Heart left ventricle (tissue), 16 donors: ENCODE data around the gene FOXR1. TPM values are rescaled to one million over a fixed set of nuclear protein-coding genes. Genes with fewer than 3 reads are reported as not detected.

Source experiments
- ATAC-seq, 4 donors: fragments of 200-7000 bp; cut with Tn5 transposase; one replicate each; pipeline ENCODE4 v1.9.1; 2020 to 2022; ENCODE audit warnings: moderate library complexity in 4 of 4, mild to moderate bottlenecking in 3 of 4, moderate number of reproducible peaks in 1 of 4
- DNase-seq, 5 donors: peaks; one replicate each; pipeline ENCODE4 v3.0.0-alpha.2; 2020
- H3K27ac ChIP-seq, 12 donors: fragments of 200-600 bp; sonication (generic) in 4 of 12; one replicate each; pipeline versions ENCODE4 v1.5.0 to v1.8.0; 2016 to 2022; ENCODE audit warnings: mild to moderate bottlenecking in 2 of 12
- H3K27me3 ChIP-seq, 9 donors: fragments of 200-600 bp; sonication (generic) in 2 of 9; one replicate each; pipeline versions ENCODE4 v1.5.1 to v1.8.0; 2016 to 2022; ENCODE audit warnings: mild to moderate bottlenecking in 3 of 9
- H3K36me3 ChIP-seq, 9 donors: fragments of 200-600 bp; sonication (generic) in 2 of 9; one replicate each; pipeline versions ENCODE4 v1.5.0 to v1.8.0; 2018 to 2022; ENCODE audit warnings: mild to moderate bottlenecking in 2 of 9
- H3K4me1 ChIP-seq, 12 donors: fragments of 200-600 bp; sonication (generic) in 4 of 12; one replicate each; pipeline versions ENCODE4 v1.5.0 to v1.8.0; 2016 to 2022; ENCODE audit warnings: mild to moderate bottlenecking in 3 of 12
- H3K4me3 ChIP-seq, 12 donors: fragments of 200-600 bp; sonication (generic) in 4 of 12; one replicate each; pipeline versions ENCODE4 v1.5.0 to v1.8.0; 2017 to 2022; ENCODE audit warnings: mild to moderate bottlenecking in 9 of 12, moderate library complexity in 4 of 12
- H3K9me3 ChIP-seq, 12 donors: fragments of 200-600 bp; sonication (generic) in 4 of 12; one replicate each; pipeline versions ENCODE4 v1.5.0 to v1.8.0; 2016 to 2022; ENCODE audit warnings: mild to moderate bottlenecking in 1 of 12
- POLR2A ChIP-seq, 2 donors: fragments of 450-650 bp; IDR thresholded peaks; one replicate each; pipeline ENCODE4 v1.6.1; 2017; ENCODE audit warnings: antibody characterized with exemption in 2 of 2, mild to moderate bottlenecking in 2 of 2, moderate library complexity in 2 of 2
- WGBS, 4 donors: extraction: QIAGEN DNeasy Blood & Tissue Kit in 2 of 4; methylation state at CpG; one replicate each; pipeline versions ENCODE4 v1.1.5 to v1.1.7; 2013 to 2018; 5-methylcytosine and 5-hydroxymethylcytosine counted together
- intact Hi-C, 10 donors: fragments of 100-400 bp; cut with DNase I; formaldehyde crosslinking; loops; one replicate each; pipeline versions ENCODE4 v1.11.1 to v1.14.2; 2022
- microRNA-seq, 4 donors: library from miRNA; unstranded; fragments of <30 nt; microRNA quantifications; one replicate each; pipeline versions ENCODE4 to v1.2.0, GENCODE V29; 2017 to 2020
- polyA plus RNA-seq, 2 donors: library from polyadenylated mRNA; stranded (reverse); fragments of 200-250 nt; gene quantifications; one replicate each; pipeline ENCODE4 v1.2.3, GENCODE V29; 2013
- total RNA-seq, 9 donors: library from RNA; depleted of rRNA in 2 of 9; stranded (reverse); fragments of >200 nt in 2 of 9; fragmentation: NEBNext Ultra II Directional in 3 of 9; extraction: Animal tissue kit (Norgen Biotek cat#: 25700) in 3 of 9; gene quantifications; one replicate each; pipeline versions ENCODE4 v1.1.0 to v1.2.4, GENCODE V29; 2016 to 2023
- TF ChIP-seq, protein P1 (sequence below), 12 donors: fragments of 200-600 bp; sonication (generic) in 4 of 12; IDR thresholded peaks; one replicate each; pipeline versions ENCODE4 v1.5.0 to v1.8.0; 2018 to 2022; ENCODE audit warnings: antibody characterized with exemption in 12 of 12, mild to moderate bottlenecking in 5 of 12
- donor health status: ischemic (EF 13 %, LVEDD 7.1; RV severe dilation, severe dysfunction).
- donor health status: healthy with polysubstance abuse.
- donor health status: DM: no; HTN: yes; CAD: no.
- donor health status: DM: no; HTN: no; CAD: no.
- donor health status: ischemic (EF 25% LVEDD 6.9; RV normal size, moderate dysfunction).
- donor health status: ischemic (EF 25% LVEDD 5.7; RV mildly dilated, moderate dysfunction).
- donor health status: healthy.
- donor health status: DM: yes; HTN: yes; CAD: no.
- donor health status: ischemic (EF 35%, LVEDD 5.7; RV mildly dilated, moderate dysfunction).
- donor health status: nonischemic (EF 11% LVEDD 7.7; RV severe dilation, severe dysfunction).
- donor health status: DM: yes; HTN: yes; CAD: no.
- donor health status: PGD.
- donor health status: ischemic (EF 29% LVEDD 5.4; RV normal size, mild dysfunction).
- donor health status: nonischemic (EF 23%, LVEDD 6.1; RV moderate dilation, normal function).

The FOXR1 gene
- total and polyA plus RNA-seq, 11 donors: not detected

GRCh38 chr11:119029340-119030028 is 57.9 kb downstream of the FOXR1 start:
- H3K4me3 ChIP-seq: peak overlapping the region in 10 of 12 donors; percentile 67 to 95 (median 82)

DNA sequence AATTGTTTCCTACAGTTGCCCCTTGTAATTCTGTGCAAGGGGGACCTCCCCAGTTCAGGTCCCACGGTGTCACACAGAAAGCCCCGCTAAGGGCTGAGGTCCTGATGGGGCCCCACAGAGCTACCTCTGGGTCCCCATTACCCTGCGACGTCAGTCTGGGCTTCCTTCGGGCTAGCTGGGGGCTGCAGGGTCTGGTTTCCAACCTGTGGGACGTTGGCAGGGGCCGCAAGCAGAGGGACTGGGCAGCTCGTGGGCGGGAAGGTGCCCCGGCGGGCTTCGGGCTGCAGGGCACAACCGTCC is 58.4 kb downstream of the FOXR1 start:
- no peak for DNase-seq
- WGBS, 4 donors: 3 to 12% (median 9%) methylated on average over 5 to 13 of the region's 13 CpGs
- peak in 1 of 4 donors; percentile 2 for ATAC-seq
- H3K4me1 ChIP-seq: peaks cover 2 to 28% (median 14%) of the 10 kb centered on the region in 12 donors
- H3K27ac ChIP-seq: peak overlapping the region; percentile 6 to 85 (median 67)
- peak overlapping the region; percentile 64 to 95 (median 82) for H3K4me3 ChIP-seq
- peaks cover 0 to 16% (median 14%) of the 10 kb centered on the region in 9 donors for H3K36me3 ChIP-seq
- no peaks in the 10 kb centered on the region for H3K9me3 ChIP-seq
- intact Hi-C loops: loop anchor here in 3 of 10 donors (2.0 to 5.0 kb wide), 3 partner anchors 27 to 123 kb away; partner anchors contain the start of genes CENATAC (in 1 of the 3) and HYOU1 (in 1 of the 3)
- TF ChIP-seq, protein P1, sequence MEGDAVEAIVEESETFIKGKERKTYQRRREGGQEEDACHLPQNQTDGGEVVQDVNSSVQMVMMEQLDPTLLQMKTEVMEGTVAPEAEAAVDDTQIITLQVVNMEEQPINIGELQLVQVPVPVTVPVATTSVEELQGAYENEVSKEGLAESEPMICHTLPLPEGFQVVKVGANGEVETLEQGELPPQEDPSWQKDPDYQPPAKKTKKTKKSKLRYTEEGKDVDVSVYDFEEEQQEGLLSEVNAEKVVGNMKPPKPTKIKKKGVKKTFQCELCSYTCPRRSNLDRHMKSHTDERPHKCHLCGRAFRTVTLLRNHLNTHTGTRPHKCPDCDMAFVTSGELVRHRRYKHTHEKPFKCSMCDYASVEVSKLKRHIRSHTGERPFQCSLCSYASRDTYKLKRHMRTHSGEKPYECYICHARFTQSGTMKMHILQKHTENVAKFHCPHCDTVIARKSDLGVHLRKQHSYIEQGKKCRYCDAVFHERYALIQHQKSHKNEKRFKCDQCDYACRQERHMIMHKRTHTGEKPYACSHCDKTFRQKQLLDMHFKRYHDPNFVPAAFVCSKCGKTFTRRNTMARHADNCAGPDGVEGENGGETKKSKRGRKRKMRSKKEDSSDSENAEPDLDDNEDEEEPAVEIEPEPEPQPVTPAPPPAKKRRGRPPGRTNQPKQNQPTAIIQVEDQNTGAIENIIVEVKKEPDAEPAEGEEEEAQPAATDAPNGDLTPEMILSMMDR (IDR thresholded peaks at IDR 0.05): no peak
- no peak for TF ChIP-seq POLR2A (IDR thresholded peaks at IDR 0.05)
- no peaks in the 10 kb centered on the region for H3K27me3 ChIP-seq

More at GRCh38 chr11:119029340-119030028, 57.9 kb downstream of the FOXR1 start:
- intact Hi-C loops: loop anchor here in 3 of 10 donors (2.0 to 5.0 kb wide), 3 partner anchors 27 to 122 kb away; partner anchors contain the start of genes CENATAC (in 1 of the 3) and HYOU1 (in 1 of the 3)
- DNase-seq (peak in 2 of 5 donors; percentile 36 to 38), ATAC-seq (no peak)
- Histone ChIP-seq H3K4me1 (peaks cover 5 to 33% (median 18%) of the 10 kb centered on the region in 12 donors), H3K27ac (peak overlapping the region in 9 of 12 donors; percentile 6 to 85 (median 72)), H3K9me3 (no peaks in the 10 kb centered on the region), H3K36me3 (peaks cover 0 to 21% (median 19%) of the 10 kb centered on the region in 9 donors), H3K27me3 (no peaks in the 10 kb centered on the region)
- 68 to 81% (median 74%) methylated on average over 10 of the region's 10 CpGs for WGBS, 4 donors
- TF ChIP-seq, protein P1 (IDR thresholded peaks at IDR 0.05): no peak
- TF ChIP-seq POLR2A (IDR thresholded peaks at IDR 0.05): no peak

GRCh38 chr11:119030329-119031047 is 58.9 kb downstream of the FOXR1 start, which contains the start of gene SLC37A4:
Gene SLC37A4, minus strand, starts transcription at chr11:119030877.
- Histone ChIP-seq H3K4me1 (peaks cover 0 to 25% (median 12%) of the 10 kb centered on the region in 12 donors), H3K36me3 (peaks cover 0 to 11% (median 9%) of the 10 kb centered on the region in 9 donors), H3K9me3 (no peaks in the 10 kb centered on the region), H3K27ac (peak within 1 kb of the TSS; percentile 6 to 85 (median 67)), H3K27me3 (no peaks in the 10 kb centered on the region), H3K4me3 (peak within 1 kb of the TSS; percentile 64 to 95 (median 82))
- DNase-seq (peak; percentile 96 to 99 (median 98)), ATAC-seq (peak; percentile 96 to 99 (median 97))
- intact Hi-C loops: loop anchor here in 3 of 10 donors (2.0 to 5.0 kb wide), 3 partner anchors 26 to 123 kb away; partner anchors contain the start of genes CENATAC (in 1 of the 3) and HYOU1 (in 1 of the 3)
- WGBS, 4 donors: 0 to 1% (median 0%) methylated on average over 20 to 67 of the region's 67 CpGs
- peak in 1 of 2 donors; percentile 53 for TF ChIP-seq POLR2A (IDR thresholded peaks at IDR 0.05)
- TF ChIP-seq, protein P1 (IDR thresholded peaks at IDR 0.05): peak in 7 of 12 donors; percentile 72 to 97 (median 86)

Small RNAs within 50 kb of the gene (microRNA-seq; reads per million reads assigned to microRNA genes)
- 0 to 0.41 (median 0.19) reads per million in 4 donors for gene MIR3656

Other genes starting within 250 kb of the FOXR1 start
- gene DDX6, start 180.6 kb upstream of the FOXR1 start, total RNA-seq: 100 to 1,000 TPM in 8 of 9 donors, 10 to 100 TPM in 1; 83.7 to 166 (median 114) TPM
- gene DDX6, start 180.6 kb upstream of the FOXR1 start, polyA plus RNA-seq: 10 to 100 TPM; 29.4 to 30.7 TPM
- gene CXCR5, start 87.9 kb upstream of the FOXR1 start, total RNA-seq: under 1 TPM in 1 of 9 donors, not detected in 8; 0.11 TPM
- gene CXCR5, start 87.9 kb upstream of the FOXR1 start, polyA plus RNA-seq: under 1 TPM; 0.25 to 0.27 TPM
- 10 to 100 TPM; 33.4 to 80.3 (median 44.3) TPM for gene BCL9L, start 45.8 kb upstream of the FOXR1 start, total RNA-seq
- gene BCL9L, start 45.8 kb upstream of the FOXR1 start, polyA plus RNA-seq: 100 to 1,000 TPM in 1 of 2 donors, 10 to 100 TPM in 1; 28.0 to 102 TPM
- not detected for gene UPK2, start 15.5 kb upstream of the FOXR1 start, total RNA-seq
- gene UPK2, start 15.5 kb upstream of the FOXR1 start, polyA plus RNA-seq: not detected
- gene CENATAC, start 26.4 kb downstream of the FOXR1 start, total RNA-seq: 10 to 100 TPM in 6 of 9 donors, 1 to 10 TPM in 3; 7.9 to 15.8 (median 11.7) TPM
- 10 to 100 TPM in 1 of 2 donors, 1 to 10 TPM in 1; 9.5 to 27.3 TPM for gene CENATAC, start 26.4 kb downstream of the FOXR1 start, polyA plus RNA-seq
- gene RPS25, start 46.6 kb downstream of the FOXR1 start, total RNA-seq: 1,000 to 10,000 TPM in 2 of 9 donors, 100 to 1,000 TPM in 7; 719 to 1,307 (median 821) TPM
- gene RPS25, start 46.6 kb downstream of the FOXR1 start, polyA plus RNA-seq: 1,000 to 10,000 TPM; 1,773 to 1,882 TPM
- 10 to 100 TPM; 31.9 to 57.1 (median 44.4) TPM for gene TRAPPC4, start 47.0 kb downstream of the FOXR1 start, total RNA-seq
- 10 to 100 TPM; 21.5 to 74.8 TPM for gene TRAPPC4, start 47.0 kb downstream of the FOXR1 start, polyA plus RNA-seq
- 10 to 100 TPM in 3 of 9 donors, 1 to 10 TPM in 6; 4.5 to 18.5 (median 7.7) TPM for gene SLC37A4, start 59.1 kb downstream of the FOXR1 start, total RNA-seq
- gene SLC37A4, start 59.1 kb downstream of the FOXR1 start, polyA plus RNA-seq: 10 to 100 TPM in 1 of 2 donors, 1 to 10 TPM in 1; 7.4 to 10.1 TPM
- 100 to 1,000 TPM in 1 of 9 donors, 10 to 100 TPM in 8; 45.9 to 104 (median 68.6) TPM for gene HYOU1, start 85.4 kb downstream of the FOXR1 start, total RNA-seq
- 100 to 1,000 TPM in 1 of 2 donors, 10 to 100 TPM in 1; 34.7 to 260 TPM for gene HYOU1, start 85.4 kb downstream of the FOXR1 start, polyA plus RNA-seq
- 10 to 100 TPM; 18.7 to 33.3 (median 21.5) TPM for gene VPS11, start 96.1 kb downstream of the FOXR1 start, total RNA-seq
- 10 to 100 TPM; 21.7 to 27.1 TPM for gene VPS11, start 96.1 kb downstream of the FOXR1 start, polyA plus RNA-seq
- gene HMBS, start 113.1 kb downstream of the FOXR1 start, total RNA-seq: 10 to 100 TPM in 8 of 9 donors, 1 to 10 TPM in 1; 8.1 to 24.1 (median 16.6) TPM
- 10 to 100 TPM; 28.8 to 34.0 TPM for gene HMBS, start 113.1 kb downstream of the FOXR1 start, polyA plus RNA-seq
- 10 to 100 TPM; 11.2 to 32.4 (median 16.5) TPM for gene DPAGT1, start 130.1 kb downstream of the FOXR1 start, total RNA-seq
- 10 to 100 TPM; 13.4 to 32.9 TPM for gene DPAGT1, start 130.1 kb downstream of the FOXR1 start, polyA plus RNA-seq
- 10 to 100 TPM in 5 of 9 donors, 1 to 10 TPM in 4; 7.1 to 18.3 (median 11.2) TPM for gene C2CD2L, start 135.6 kb downstream of the FOXR1 start, total RNA-seq
- 10 to 100 TPM in 1 of 2 donors, 1 to 10 TPM in 1; 6.6 to 17.7 TPM for gene C2CD2L, start 135.6 kb downstream of the FOXR1 start, polyA plus RNA-seq
- 10 to 100 TPM in 7 of 9 donors, 1 to 10 TPM in 2; 9.4 to 16.3 (median 12.8) TPM for gene HINFP, start 149.8 kb downstream of the FOXR1 start, total RNA-seq
- gene HINFP, start 149.8 kb downstream of the FOXR1 start, polyA plus RNA-seq: 10 to 100 TPM; 10.8 to 12.9 TPM
- gene ABCG4, start 177.3 kb downstream of the FOXR1 start, total RNA-seq: 1 to 10 TPM in 4 of 9 donors, under 1 TPM in 5; 0.38 to 2.1 (median 0.98) TPM
- gene ABCG4, start 177.3 kb downstream of the FOXR1 start, polyA plus RNA-seq: 1 to 10 TPM in 1 of 2 donors, under 1 TPM in 1; 0.25 to 1.1 TPM
- 10 to 100 TPM; 19.7 to 47.0 (median 30.7) TPM for gene NLRX1, start 197.0 kb downstream of the FOXR1 start, total RNA-seq
- 10 to 100 TPM; 10.6 to 13.7 TPM for gene NLRX1, start 197.0 kb downstream of the FOXR1 start, polyA plus RNA-seq
- gene NHERF4, start 213.7 kb downstream of the FOXR1 start, total RNA-seq: 1 to 10 TPM in 1 of 9 donors, not detected in 8; 3.7 TPM
- gene NHERF4, start 213.7 kb downstream of the FOXR1 start, polyA plus RNA-seq: not detected
- 10 to 100 TPM in 3 of 9 donors, 1 to 10 TPM in 6; 6.1 to 20.4 (median 9.5) TPM for gene CBL, start 234.6 kb downstream of the FOXR1 start, total RNA-seq
- gene CBL, start 234.6 kb downstream of the FOXR1 start, polyA plus RNA-seq: 1 to 10 TPM; 3.1 to 5.8 TPM